HL-60/S4 treated with phorbol 12-myristate 13-acetate at 8.2 ng/mL for 4 days and 3 days (cell line): ENCODE measurements around the gene ARVCF.

Experiments used
- in situ Hi-C: fragments of 300-500 bp; cut with MboI; formaldehyde crosslinking; loops from 2 replicates; pipeline ENCODE4 v1.15.0; 2022; ENCODE audit warnings: low sequenced_read_pairs

The ARVCF gene

DNA sequence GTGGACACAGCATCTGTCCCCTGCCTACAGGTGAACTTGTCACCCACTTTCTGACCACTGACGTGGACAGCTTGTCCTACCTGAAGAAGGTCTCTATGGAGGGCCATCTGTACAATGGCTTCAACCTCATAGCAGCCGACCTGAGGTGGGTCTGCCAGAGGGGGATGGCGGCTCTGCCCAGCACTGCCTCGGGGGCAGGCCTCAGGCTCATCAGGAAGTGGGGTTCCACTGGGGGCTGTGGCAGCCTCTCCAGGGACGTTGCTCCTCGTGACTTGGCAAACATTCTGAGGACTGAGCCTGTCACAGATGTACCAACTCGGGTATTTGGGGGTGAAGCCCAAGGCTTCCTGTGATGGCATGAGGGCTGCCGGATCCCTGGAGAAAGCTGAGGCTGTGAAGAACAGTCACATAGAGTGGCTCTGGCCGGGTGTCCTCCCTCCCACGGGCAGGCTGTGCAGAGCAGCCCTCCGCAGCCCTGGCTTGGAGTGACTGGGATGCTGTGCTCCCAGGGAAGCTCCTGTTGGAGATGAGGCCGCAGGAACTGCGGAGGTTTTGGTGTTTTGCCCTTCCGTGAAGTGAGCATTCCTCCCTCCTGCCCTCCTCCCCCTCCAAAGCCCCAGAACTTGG is 36.9 kb upstream of the ARVCF start:
- in situ Hi-C loops = no loop called here

DNA sequence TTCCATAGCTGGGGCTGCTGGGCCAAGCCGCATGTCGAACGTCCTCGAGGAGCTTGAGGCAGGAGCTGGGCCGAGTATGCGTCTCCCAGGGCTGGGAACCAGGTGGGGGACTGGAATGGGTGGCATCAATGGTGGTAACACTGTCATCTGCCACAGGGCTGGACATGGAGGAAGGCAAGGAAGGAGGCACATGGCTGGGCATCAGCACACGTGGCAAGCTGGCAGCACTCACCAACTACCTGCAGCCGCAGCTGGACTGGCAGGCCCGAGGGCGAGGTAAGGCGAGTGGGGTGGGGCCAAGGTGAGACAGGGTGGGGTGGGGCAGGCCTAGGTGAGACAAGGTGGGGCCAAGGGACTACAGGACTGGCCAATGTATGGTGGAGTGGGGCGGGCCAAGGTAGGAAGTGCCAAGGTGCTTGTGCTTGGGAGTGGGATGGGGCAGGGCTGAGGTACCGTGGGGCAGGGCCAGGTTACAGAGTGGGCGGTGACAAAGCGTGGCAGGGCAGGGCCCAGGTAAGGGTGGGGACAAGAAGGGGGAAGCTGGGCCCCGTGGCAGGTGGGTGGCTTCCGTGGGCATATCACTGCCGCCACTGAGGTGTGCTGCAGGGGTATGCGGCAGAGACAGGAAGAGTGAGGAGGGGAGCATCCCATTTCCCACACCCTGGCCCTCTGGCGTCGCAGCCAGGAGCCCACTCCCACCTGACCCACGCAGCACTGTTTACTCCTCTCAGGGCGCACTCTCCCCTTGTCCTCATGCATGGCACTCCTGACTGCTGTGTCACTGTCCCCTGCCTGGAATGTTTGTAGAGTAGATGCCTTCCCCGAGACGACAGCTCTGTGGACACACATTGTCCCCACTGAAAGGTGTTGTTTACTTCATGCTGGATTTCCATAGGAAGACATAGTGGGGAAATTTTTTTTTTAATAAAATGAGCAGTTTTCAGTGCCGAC is 36.0 kb upstream of the ARVCF start:
- in situ Hi-C loops = no loop called here

DNA sequence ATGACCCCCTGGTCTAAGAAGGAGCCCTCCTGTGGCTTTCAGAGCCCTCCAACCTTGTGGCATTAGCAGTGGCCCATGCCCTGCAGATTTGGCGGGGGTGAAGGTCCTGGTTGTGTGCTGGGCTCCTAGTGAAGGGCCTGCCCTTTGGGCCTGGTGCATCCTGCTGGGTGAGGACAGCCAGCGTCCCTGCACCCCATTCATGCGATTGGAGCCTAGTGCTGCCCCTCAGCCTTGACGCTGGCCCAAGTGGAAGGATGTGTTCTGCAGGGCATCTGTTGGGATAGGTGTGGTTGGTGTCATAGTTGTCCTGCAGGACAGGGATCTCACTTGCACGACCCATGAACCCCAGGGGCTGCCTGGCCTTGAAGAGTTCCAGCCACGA is 35.3 kb upstream of the ARVCF start:
- in situ Hi-C loops = no loop called here

DNA sequence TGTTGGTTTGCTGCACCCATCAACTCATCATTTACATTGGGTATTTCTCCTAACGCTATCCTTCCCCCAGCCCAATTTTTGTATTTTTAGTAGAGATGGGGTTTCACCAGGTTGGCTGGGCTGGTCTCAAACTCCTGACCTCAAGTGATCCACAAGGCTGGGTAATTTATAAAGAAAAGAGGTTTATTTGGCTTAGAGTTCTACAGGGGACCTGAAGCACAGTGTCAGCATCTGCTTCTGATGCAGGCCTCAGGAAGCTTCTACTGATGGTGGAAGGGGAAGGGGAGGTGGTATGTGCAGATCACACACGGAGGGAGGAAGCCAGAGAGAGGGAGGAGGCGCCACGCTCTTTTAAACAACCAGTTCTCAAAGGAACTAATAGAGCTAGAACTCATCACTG is 30.1 kb upstream of the ARVCF start:
- in situ Hi-C loops = no loop called here

DNA sequence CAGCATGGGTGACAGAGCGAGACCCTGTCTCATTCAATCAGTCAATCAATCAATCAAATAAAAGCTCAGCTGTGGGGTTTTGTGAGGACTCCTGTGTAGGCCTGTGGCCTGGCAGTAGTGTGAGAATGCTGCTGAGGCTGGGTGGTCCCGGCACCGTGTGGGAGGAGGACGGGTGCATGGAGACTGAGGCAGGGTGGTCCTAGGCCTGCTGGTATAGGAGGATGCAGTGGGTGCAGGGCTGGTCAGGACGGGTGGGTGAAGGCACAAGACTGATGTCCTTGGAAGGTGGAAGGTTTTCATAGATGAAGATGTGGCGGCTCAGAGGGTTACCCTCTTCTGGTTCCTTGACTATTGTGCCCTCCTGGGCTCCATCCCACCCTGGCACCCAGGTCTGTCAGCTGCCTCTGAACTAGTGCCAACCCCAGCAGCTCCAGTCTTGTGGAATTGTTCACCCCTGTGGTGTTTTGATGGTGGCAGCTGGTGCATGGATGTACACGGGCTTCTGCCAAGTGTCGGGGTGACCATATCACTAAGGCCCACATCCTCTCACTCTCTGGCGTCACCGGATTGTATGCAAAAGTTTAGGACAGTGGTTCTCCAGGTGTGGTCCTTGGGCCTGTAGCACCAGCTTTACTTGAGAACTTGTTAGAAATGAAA is 28.0 kb upstream of the ARVCF start:
- in situ Hi-C loops = no loop called here

DNA sequence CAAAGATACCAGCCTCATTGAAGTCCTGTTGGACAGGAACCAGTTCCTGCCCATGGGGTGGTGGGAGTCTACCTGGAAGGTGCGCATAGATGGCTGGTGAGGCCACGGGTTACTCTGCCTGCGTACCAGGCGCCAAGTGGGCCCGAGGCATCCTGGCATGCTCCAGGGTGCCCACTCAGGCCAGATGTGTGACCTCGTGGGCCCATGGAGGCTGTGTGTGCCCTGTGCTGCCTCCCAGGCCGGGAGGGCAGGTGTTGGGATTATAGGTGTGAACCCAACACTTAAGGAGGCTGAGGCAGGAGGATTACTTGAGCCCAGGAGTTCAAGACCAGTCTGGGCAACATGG is 27.3 kb upstream of the ARVCF start:
- in situ Hi-C loops = no loop called here

DNA sequence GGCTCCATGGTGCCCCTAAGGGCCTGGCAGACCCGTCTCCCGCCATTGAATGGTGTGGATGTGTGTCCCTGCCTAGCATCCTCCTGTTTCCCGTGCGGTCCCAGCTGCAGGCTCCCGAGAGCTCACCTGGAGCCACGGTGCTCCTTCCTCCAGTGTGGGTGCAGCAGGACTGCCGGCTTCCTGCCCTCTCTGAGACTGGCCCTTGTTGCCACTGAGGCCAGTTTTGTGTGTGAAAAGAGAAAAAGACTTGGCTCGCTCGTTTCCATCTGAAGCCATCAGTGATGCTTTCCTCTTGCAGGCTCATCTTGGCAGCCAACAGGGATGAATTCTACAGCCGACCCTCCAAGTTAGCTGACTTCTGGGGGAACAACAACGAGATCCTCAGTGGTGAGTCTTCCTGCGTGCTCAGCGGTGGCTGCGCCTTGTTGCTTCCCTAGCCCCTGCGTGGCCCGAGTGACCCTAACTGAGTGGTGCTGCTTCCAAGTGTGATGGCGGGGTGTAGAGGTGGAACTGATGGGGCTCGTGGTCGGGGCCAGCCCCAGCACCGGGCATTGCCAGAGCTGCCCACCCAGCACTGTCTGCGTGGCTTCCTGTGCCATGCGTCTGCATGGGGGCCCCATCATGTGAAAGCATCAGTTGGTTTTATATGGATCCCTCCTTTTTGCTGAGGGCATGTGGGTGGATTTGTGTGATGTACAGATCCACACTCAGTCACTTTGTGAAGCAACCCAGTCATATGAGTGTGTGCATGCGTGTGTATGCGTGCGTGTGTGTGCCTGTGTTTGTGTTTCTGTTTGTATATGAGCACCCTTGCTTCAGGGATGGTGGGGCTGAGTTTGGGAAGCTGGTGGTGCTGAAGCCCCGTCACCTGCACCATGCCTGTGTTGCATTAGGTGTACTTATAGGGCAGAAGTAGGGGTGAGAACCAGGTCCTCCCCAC is 26.7 kb upstream of the ARVCF start:
- in situ Hi-C loops = no loop called here

DNA sequence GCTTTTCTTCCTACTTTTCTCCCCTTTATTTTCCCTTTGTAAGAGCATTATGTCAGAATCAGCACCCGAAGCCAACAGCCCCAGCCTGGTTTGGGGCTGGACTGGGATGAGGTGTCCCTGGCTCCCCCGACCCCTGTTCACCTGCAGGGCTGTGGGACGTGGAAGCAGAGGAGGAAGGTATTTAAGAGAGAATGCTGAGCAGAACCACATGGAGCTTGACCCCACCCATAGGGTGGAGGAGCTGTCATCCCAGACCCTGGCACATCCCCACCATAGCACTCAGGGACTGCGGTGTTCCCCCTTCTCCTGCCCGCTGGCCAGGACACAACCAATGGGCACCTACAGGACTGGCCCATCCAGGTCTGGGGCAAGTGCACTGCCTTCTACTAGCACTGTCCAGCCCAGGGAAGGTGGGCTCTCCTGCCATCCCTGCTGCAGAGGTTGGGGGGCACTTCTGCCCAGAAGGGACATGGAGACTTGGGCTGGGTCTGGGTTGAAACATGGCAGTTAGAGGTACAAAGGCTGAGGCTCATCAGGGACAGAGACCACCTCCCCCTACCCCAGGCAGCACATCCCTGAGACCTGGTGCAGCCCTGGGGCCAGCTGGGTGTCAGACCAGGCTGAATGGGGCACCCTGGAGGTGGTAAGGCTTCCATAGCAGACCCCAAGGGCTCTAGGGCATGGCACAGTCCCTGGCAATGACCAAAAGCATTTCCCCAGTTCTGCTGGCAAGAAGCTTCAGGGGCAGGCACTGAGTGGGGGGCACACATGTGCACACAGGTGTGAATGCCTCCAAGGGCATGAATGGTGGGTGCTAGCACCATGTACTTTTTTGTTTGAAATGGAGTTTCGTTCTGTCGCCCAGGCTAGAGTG is 23.9 kb upstream of the ARVCF start:
- in situ Hi-C loops = no loop called here

DNA sequence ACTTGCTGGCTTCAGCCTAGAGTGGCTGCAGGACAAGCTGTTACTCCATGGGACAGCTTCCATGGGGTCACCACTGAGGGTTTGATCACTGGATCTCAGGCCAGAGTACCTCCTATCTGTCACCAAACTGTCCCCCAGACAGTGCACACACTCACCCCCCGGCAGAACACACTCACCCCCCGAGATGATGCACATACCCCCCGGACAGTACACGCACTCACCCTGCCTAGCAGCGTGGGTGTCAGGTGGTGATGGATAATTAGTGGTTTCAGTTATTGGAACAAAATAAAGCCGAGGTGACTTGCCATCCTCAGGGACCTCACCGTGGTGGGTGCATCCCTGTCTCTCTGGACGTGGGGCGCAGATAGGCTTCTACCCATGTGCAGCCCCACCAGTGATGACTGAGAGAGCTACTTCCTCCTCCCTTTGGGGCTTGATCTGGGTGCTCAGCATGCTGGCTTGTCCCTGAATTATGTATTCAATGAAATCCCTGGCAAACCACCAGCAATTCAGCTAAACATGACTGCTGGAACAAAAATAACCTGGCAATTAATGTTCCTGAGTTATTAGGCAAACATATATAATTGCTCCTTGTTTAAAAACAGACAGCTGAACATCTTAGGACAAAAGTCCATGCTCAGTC is 23.2 kb upstream of the ARVCF start:
- in situ Hi-C loops = no loop called here

DNA sequence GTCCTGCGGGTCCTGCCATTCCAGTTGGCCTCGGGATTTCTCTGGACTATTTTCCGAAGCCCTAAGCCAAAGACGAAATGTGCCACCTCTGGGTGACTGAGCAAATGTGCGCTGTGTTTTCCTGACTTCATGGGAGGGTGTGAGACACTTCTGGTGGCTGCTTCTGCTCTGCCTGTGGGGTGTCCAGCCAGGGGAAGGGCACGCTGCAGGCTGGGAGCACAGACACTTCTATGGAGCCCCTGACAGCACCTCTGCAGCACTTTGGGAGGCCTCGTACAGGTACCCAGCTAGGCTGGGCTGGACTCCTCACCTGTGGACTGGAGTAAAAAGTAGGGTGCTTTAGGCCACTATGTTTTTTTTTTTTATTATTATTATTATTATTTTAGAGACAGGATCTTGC is 22.0 kb upstream of the ARVCF start:
- in situ Hi-C loops = no loop called here

DNA sequence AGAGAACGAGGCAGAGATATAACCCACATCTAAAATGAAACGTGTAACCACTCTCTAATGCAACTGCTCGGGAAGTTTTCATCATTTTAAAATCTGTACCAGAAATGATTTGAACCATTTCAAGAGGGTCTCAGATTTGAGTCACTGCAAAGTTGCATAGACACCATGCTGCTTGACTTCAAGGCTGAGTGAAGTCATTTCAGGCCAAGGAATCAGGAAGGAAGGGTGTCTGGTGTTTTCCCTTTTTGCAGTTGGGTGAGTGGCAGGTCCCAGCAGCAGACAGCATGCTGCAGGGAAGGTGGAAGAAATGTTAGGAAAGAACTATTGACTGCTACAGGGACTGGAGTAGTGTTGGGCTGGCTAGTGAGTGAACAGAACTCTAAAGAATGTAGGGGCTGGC is 20.8 kb upstream of the ARVCF start:
- in situ Hi-C loops = no loop called here

DNA sequence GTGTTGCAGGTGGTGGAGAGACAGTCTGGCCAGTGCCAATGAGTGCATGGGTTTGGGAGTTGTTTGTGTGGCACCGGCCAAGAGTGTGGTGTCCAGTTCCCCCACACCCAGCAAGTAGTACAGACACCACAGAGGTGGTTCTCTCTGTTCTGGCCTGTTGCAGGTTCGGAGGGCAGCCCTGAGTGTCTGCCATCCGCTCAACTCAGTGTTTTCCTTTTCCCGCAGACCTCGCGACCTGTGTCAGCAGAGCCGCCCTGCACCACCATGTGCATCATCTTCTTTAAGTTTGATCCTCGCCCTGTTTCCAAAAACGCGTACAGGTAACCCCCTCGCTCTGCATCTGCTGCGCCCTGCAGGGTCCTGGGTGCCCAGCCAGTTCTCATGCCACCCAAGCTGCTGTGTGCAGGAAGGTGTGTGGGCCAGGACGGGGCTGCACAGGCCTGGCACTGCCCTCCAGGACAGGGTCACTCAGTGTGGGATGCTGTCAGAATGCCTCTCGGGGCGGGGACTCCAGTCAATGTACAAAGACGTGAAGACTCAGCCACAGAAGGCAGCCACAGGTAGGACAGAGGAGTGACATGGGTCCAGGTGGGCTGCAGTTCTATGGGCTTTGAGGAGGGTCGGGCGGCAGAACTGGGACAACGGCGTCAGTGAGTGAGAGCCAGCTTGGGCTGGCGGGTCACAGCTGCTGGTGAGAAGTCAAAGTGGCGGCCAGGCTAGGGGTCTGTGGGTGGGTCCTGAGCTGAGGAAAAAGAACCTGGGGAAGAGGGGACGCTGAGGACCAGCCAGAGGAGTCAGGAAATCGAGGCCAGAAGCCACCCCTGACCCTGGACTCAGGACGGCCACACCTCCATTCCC is 20.1 kb upstream of the ARVCF start:
- in situ Hi-C loops = no loop called here

DNA sequence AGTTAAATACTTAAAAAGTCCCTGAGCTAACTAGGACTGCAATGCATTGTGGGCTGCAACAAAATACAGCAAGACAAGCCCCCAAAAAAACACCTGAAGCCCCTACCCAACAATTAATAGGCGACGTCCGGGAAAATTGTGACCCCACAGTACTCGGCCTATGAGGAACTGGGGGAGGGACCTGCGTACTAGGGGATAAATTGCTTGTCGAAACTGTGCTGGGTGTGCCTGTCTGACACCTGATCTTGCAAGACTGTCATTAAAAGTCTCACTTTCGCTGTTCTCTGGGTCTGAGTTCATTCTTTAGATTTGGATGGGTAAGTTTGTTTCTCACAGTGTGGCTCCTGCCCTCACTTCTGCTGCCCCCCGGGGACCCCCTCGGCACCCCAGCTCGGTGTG is 19.5 kb upstream of the ARVCF start:
- in situ Hi-C loops = no loop called here

DNA sequence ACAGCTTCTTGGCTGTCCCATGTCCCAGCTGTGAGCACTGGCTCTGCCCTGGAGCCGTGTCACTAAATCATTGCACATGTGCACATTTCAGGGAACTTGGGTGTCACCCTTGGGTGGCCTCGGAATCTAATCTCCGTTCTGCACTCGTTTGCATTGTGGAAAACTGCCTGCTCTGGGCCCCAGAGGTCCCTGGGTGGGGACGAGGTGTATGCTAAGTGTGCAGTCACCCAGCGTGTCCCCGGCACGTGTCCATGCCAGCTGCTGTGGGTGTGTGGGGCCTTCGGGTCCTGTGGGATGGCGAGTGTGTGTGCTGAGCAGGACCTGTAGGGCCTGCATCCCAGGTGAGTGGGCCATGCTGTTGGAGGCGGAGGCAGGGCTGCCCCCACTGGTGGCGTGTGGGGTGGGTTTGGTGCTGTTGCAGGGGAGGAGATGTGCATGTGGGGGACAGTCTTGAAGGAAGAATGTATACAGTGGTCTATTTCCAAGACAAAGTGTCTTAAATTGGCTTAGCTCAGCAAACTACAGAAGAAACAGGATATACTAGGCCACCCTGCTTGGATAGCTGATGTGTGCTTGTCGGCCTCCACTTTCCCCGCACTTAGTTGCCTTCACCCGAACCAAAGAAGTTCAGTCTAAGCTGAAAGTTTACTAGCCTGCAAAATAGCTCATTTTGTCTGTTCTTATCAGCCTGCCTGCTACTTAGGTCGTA is 18.9 kb upstream of the ARVCF start:
- in situ Hi-C loops = no loop called here

DNA sequence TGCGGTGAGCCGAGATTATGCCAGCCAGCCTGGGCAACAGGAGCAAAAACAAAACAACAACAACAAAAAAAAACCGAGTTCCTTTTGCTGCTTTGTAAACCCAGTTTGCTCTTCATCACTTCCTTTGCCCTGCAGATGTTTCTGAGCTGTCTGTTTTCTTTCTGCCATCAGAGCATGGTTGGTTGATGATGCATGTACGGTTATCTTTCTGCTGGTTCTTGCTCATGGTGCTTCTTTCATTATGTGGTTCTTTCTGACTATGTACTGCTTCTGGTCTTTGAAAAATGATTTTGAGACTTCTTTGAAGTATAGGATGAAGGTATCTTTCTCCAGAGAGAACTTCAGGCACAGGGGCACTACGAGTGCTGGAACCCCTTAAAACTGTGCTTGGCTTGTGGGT is 17.5 kb upstream of the ARVCF start:
- in situ Hi-C loops = no loop called here

DNA sequence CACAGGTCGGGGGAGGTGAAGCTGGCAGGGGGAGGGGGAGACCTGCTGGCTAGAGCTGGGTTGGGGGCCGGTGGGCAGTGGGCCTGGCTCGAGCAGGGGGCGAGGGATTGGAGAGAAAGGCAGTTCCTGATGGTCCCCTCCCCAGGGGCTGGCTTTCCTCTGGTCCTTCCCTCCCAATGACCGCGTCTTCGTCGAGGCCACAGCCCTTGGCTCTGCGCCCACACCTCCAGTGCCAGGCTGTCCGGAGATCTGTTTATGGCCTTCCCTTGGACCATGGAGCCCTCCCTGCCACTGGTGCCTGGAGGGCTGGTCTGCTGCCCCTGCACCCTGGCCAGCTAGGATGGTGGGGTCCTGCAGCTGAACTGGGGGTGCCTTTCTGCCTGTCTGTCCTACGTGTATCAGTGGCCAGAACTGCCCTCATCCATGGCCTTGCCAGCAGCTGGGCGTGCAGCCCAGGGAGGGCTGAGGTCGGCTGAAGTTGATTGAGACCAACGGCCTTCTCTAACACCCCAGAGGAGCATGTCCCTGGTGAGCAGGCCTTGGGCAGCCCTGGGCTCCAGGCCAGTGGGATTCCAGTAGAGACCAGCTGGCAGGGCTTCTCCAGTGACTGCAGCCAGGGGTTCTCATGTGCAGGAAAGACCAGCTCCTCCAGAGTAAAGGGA is 16.6 kb upstream of the ARVCF start:
- in situ Hi-C loops = no loop called here

DNA sequence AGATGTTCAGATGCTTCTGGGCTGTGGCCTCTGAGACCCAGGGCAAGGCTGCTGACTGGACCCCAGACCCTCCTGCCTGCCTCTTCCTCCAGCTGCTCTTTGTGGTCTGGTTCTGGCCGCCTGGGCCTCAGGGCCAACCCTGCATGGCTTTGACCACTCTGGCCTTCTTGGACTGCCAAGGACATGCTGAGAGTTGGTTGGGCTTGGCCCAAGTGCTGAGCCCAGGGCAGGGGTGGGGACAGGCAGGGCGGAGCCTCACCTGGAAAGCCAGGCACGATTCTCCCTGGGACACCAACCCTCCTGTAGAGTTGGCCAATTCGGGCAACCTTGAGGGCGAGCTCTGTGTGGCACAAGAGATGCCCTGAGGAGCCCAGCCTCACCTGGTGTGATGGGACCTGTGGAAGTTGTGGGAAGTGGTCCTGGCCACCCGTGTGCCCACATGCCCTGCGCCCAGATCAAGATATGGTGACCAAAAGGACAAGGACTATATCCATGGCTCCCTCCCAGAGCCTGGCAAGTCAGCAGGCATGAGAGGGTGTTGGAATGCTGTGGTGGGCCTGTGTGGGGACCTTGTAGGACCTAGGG is 15.9 kb upstream of the ARVCF start:
- in situ Hi-C loops = no loop called here
